HepG2 (cell line): ENCODE measurements around the gene BAIAP3. TPM values are rescaled to one million over a fixed set of nuclear protein-coding genes. Genes with fewer than 3 reads are reported as not detected.
A peak's percentile ranks its signal among the peaks of the same experiment; 100 is the strongest.

Experiments
- CBX2 ChIP-seq, 2 experiments: fragments of 200-600 bp in 1 of 2; sonication (generic); formaldehyde crosslinking in 1 of 2; IDR thresholded peaks; 2 replicates each; pipeline versions ENCODE4 v1.7.0 to v1.8.1; 2018 to 2022; ENCODE audit warnings: low read depth in 2 of 2, low read length in 1 of 2, mild to moderate bottlenecking in 1 of 2, missing genetic modification reagents in 1 of 2
- FOSL2 ChIP-seq: sonication (generic); formaldehyde crosslinking; IDR thresholded peaks from 2 replicates; pipeline ENCODE4 v1.4.0; 2020; ENCODE audit warnings: missing genetic modification reagents
- GTF3A ChIP-seq: sonication (generic); formaldehyde crosslinking; conservative IDR thresholded peaks from 2 replicates; pipeline ENCODE4 v1.4.0; 2020; ENCODE audit warnings: mild to moderate bottlenecking, missing genetic modification reagents
- HNRNPUL1 ChIP-seq: fragments of 200-400 bp; formaldehyde crosslinking; IDR thresholded peaks from 2 replicates; pipeline ENCODE4 v1.6.1; 2017; ENCODE audit warnings: low read depth, mild to moderate bottlenecking, low read length, moderate library complexity
- PBX2 ChIP-seq: IDR thresholded peaks from 2 replicates; pipeline ENCODE4 v1.6.1; 2016; ENCODE audit warnings: control low read depth
- POGK ChIP-seq: sonication (generic); formaldehyde crosslinking; conservative IDR thresholded peaks from 2 replicates; pipeline ENCODE4 v1.8.0; 2022; ENCODE audit warnings: mild to moderate bottlenecking, moderate library complexity, missing genetic modification reagents
- ZBTB3 ChIP-seq: sonication (generic); formaldehyde crosslinking; IDR thresholded peaks from 2 replicates; pipeline ENCODE4 v1.4.0; 2020; ENCODE audit warnings: low read depth, mild to moderate bottlenecking, moderate library complexity, missing genetic modification reagents, borderline replicate concordance
- ZFP36L1 ChIP-seq: sonication (generic); formaldehyde crosslinking; IDR thresholded peaks from 2 replicates; pipeline ENCODE4 v1.8.0; 2022; ENCODE audit warnings: mild to moderate bottlenecking, missing genetic modification reagents, moderate library complexity
- ZFP90 ChIP-seq: sonication (generic); formaldehyde crosslinking; IDR thresholded peaks from 2 replicates; pipeline ENCODE4 v1.8.0; 2022; ENCODE audit warnings: missing genetic modification reagents, mild to moderate bottlenecking, inconsistent platforms, borderline replicate concordance
- ZFP91 ChIP-seq: sonication (generic); formaldehyde crosslinking; IDR thresholded peaks from 2 replicates; pipeline ENCODE4 v1.9.0; 2022; ENCODE audit warnings: missing genetic modification reagents, mild to moderate bottlenecking, borderline replicate concordance
- ZNF24 ChIP-seq: fragments of 450-650 bp; IDR thresholded peaks from 2 replicates; pipeline ENCODE4 v1.6.1; 2017; ENCODE audit warnings: antibody characterized with exemption, mild to moderate bottlenecking
- ZNF318 ChIP-seq: sonication (generic); formaldehyde crosslinking; IDR thresholded peaks from 2 replicates; pipeline ENCODE4 v1.4.0; 2020; ENCODE audit warnings: mild to moderate bottlenecking, missing genetic modification reagents
- ZNF549 ChIP-seq: sonication (generic); formaldehyde crosslinking; IDR thresholded peaks from 2 replicates; pipeline ENCODE4 v1.5.0; 2020; ENCODE audit warnings: missing genetic modification reagents
- ZNF580 ChIP-seq: IDR thresholded peaks from 2 replicates; pipeline ENCODE4 v1.6.1; 2016; ENCODE audit warnings: low read depth, borderline replicate concordance
- polyA plus RNA-seq, 8 experiments: library from polyadenylated mRNA; depleted of rRNA in 3 of 8; stranded (reverse) in 7 of 8; unstranded in 1 of 8; fragments of >200 nt; fragmentation: Illumina TruSeq in 4 of 8; extraction: Trizol in 4 of 8; gene quantifications; 2 replicates each; pipeline versions ENCODE4 v1.2.1 to v1.2.3, GENCODE V29; 2011 to 2016; ENCODE audit warnings: low read depth in 4 of 8, missing spikeins in 1 of 8, mixed read lengths in 1 of 8; ENCODE audit not compliant: insufficient read depth in 1 of 8
- total RNA-seq, 5 experiments: library from RNA; depleted of rRNA; stranded (reverse); fragments of >200 nt; fragmentation: Illumina TruSeq; extraction: Trizol; gene quantifications; 2 replicates each; pipeline ENCODE4 v1.2.3, GENCODE V29; 2016; ENCODE audit warnings: low read depth in 1 of 5

Gene BAIAP3
- total and polyA plus RNA-seq, 2 of the 13 experiments (the other 11 are each of a cell fraction or from before 2014, with no cell fraction given): 3.2 to 5.7 TPM

GRCh38 chr16:1308977-1309885 is 24.2 kb upstream of the BAIAP3 start, which contains the start of gene UBE2I (continued):
- TF ChIP-seq ZNF318 (CRISPR knock-in tag) (no peak), PBX2 (CRISPR knock-in tag) (no peak), FOSL2 (no peak; the same call in none of the 2 replicates), ZFP36L1 (CRISPR knock-in tag) (no peak), CBX2 (IDR thresholded peaks at IDR 0.05; ENCODE audit: low read depth, low read length) (no peak), CBX2 (CRISPR knock-in tag; IDR thresholded peaks at IDR 0.05; ENCODE audit: low read depth) (no peak), ZFP91 (CRISPR knock-in tag) (peak; percentile 99), ZNF580 (CRISPR knock-in tag) (no peak), ZBTB3 (CRISPR knock-in tag) (peak; percentile 35; the same call in 1 of the 2 replicates), HNRNPUL1 (no peak), ZNF24 (peak; percentile 93), ZNF549 (CRISPR knock-in tag) (no peak), POGK (CRISPR knock-in tag) (0 out of 2 replicates have a peak, but pooled peaks have one; percentile 6), ZFP90 (CRISPR knock-in tag) (peak; percentile 42; the same call in 1 of the 2 replicates), GTF3A (CRISPR knock-in tag) (no peak)
